Fibroblast of mammary gland (primary cell): ENCODE data around the gene TMEM242.

Experiments
- DNase-seq: peaks from one replicate; pipeline ENCODE4 v3.0.0-alpha.2; 2010; ENCODE audit warnings: low read depth
- H3K4me3 ChIP-seq: 2 replicates; pipeline ENCODE4 v1.5.1; 2011; ENCODE audit warnings: low read depth, mild to moderate bottlenecking, low read length, moderate library complexity; ENCODE audit not compliant: control insufficient read depth
- CTCF ChIP-seq: conservative IDR thresholded peaks from 2 replicates; pipeline ENCODE4 v1.5.1; 2011; ENCODE audit warnings: low read depth, low read length, inconsistent platforms; ENCODE audit not compliant: control insufficient read depth, insufficient read depth

TMEM242 gene

GRCh38 chr6:157244175-157244574, 79.1 kb downstream of the TMEM242 start:
- peak; percentile 86 for DNase-seq
- TF ChIP-seq CTCF = no peak
- H3K4me3 ChIP-seq = no peak overlapping the region

- no peak for DNase-seq
- TF ChIP-seq CTCF = no peak
- H3K4me3 ChIP-seq = no peak overlapping the region
Measured at GRCh38 chr6:157242791-157243190, 80.5 kb downstream of the TMEM242 start.

- no peak overlapping the region for H3K4me3 ChIP-seq
- no peak for DNase-seq
- no peak for TF ChIP-seq CTCF
Measured at GRCh38 chr6:157240960-157241311, 82.4 kb downstream of the TMEM242 start.

- H3K4me3 ChIP-seq = peak overlapping the region; percentile 35
- DNase-seq = peak; percentile 82
- TF ChIP-seq CTCF = no peak
Measured at GRCh38 chr6:157240059-157240959, 83.0 kb downstream of the TMEM242 start.

GRCh38 chr6:157239671-157240058, 83.7 kb downstream of the TMEM242 start:
- no peak for DNase-seq
- peak overlapping the region; percentile 35 for H3K4me3 ChIP-seq
- no peak for TF ChIP-seq CTCF
